Measurements from ENCODE around the gene CCDC40. TPM values are rescaled to one million over a fixed set of nuclear protein-coding genes. Genes with fewer than 3 reads are reported as not detected.

The CCDC40 gene
- total RNA-seq, 4 donors from 2014 or later: 6.7 to 17.3 (median 9.4) TPM

GRCh38 chr17:80114758-80115157 lies 78.3 kb downstream of the CCDC40 start:
- no peak for TF ChIP-seq POLR2A (IDR thresholded peaks at IDR 0.05)
- TF ChIP-seq CTCF (IDR thresholded peaks at IDR 0.05): no peak
- H3K9me3 ChIP-seq: no peaks in the 10 kb centered on the region
- no peaks in the 10 kb centered on the region for H3K4me1 ChIP-seq
- H3K27ac ChIP-seq: no peak overlapping the region
- no peak for DNase-seq
- intact Hi-C loops (cut with DNase I): no loop called here
- WGBS, 2 donors: 91 to 96% methylated on average over 7 of the region's 7 CpGs
- no peaks in the 10 kb centered on the region for H3K36me3 ChIP-seq
- H3K4me3 ChIP-seq (replicated peaks in 1 of 3): no peak overlapping the region
- H3K27me3 ChIP-seq: no peaks in the 10 kb centered on the region

- no peaks in the 10 kb centered on the region for H3K4me1 ChIP-seq
- no peak overlapping the region for H3K27ac ChIP-seq
- H3K36me3 ChIP-seq: no peaks in the 10 kb centered on the region
- H3K4me3 ChIP-seq (replicated peaks in 1 of 3): no peak overlapping the region
- no peak for DNase-seq
- WGBS, 2 donors: 95% methylated on average over 8 of the region's 8 CpGs
- TF ChIP-seq POLR2A (IDR thresholded peaks at IDR 0.05): no peak
- TF ChIP-seq CTCF (IDR thresholded peaks at IDR 0.05): no peak
- no peaks in the 10 kb centered on the region for H3K27me3 ChIP-seq
- no peaks in the 10 kb centered on the region for H3K9me3 ChIP-seq
- intact Hi-C loops (cut with DNase I): no loop called here
Observed at GRCh38 chr17:80115159-80115558, 78.7 kb downstream of the CCDC40 start.

GRCh38 chr17:80116276-80116920 lies 80.0 kb downstream of the CCDC40 start:
- Histone ChIP-seq H3K36me3 (no peaks in the 10 kb centered on the region), H3K27me3 (no peaks in the 10 kb centered on the region), H3K27ac (no peak overlapping the region), H3K9me3 (no peaks in the 10 kb centered on the region), H3K4me1 (no peaks in the 10 kb centered on the region), H3K4me3 (replicated peaks in 1 of 3) (no peak overlapping the region)
- DNase-seq: no peak
- intact Hi-C loops (cut with DNase I): no loop called here
- whole genome bisulfite sequencing, 2 donors: 64 to 90% methylated on average over 15 to 16 of the region's 16 CpGs
- no peak for TF ChIP-seq CTCF (IDR thresholded peaks at IDR 0.05)
- no peak for TF ChIP-seq POLR2A (IDR thresholded peaks at IDR 0.05)

GRCh38 chr17:80116921-80117380 lies 80.5 kb downstream of the CCDC40 start:
- no peaks in the 10 kb centered on the region for H3K36me3 ChIP-seq
- intact Hi-C loops (cut with DNase I): no loop called here
- H3K4me1 ChIP-seq: no peaks in the 10 kb centered on the region
- no peaks in the 10 kb centered on the region for H3K27me3 ChIP-seq
- no peak for DNase-seq
- H3K27ac ChIP-seq: no peak overlapping the region
- H3K9me3 ChIP-seq: no peaks in the 10 kb centered on the region
- 96% methylated on average over 3 to 12 of the region's 13 CpGs for WGBS, 2 donors
- TF ChIP-seq POLR2A (IDR thresholded peaks at IDR 0.05) (no peak), CTCF (IDR thresholded peaks at IDR 0.05) (no peak)
- no peak overlapping the region for H3K4me3 ChIP-seq (replicated peaks in 1 of 3)

GRCh38 chr17:80117491-80118401 lies 81.3 kb downstream of the CCDC40 start:
- DNase-seq: no peak
- Histone ChIP-seq H3K9me3 (no peaks in the 10 kb centered on the region), H3K27me3 (no peaks in the 10 kb centered on the region), H3K27ac (no peak overlapping the region), H3K4me3 (replicated peaks in 1 of 3) (no peak overlapping the region), H3K36me3 (no peaks in the 10 kb centered on the region), H3K4me1 (no peaks in the 10 kb centered on the region)
- intact Hi-C loops (cut with DNase I): no loop called here
- 68 to 96% methylated on average over 3 to 6 of the region's 31 CpGs for WGBS, 2 donors
- TF ChIP-seq CTCF (IDR thresholded peaks at IDR 0.05) (no peak), POLR2A (IDR thresholded peaks at IDR 0.05) (no peak)

Data from thyroid gland (tissue), 4 donors.